ENCODE data around the gene BCL2L2.

Gene BCL2L2

GRCh38 chr14:23358553-23359166, 52.0 kb downstream of the BCL2L2 start:
- DNase-seq = no peak

- DNase-seq = no peak
These were observed 52.6 kb downstream of the BCL2L2 start for GRCh38 chr14:23359167-23359626.

- no peak for DNase-seq
These were observed 53.3 kb downstream of the BCL2L2 start for GRCh38 chr14:23359722-23360447.

- DNase-seq = no peak
These were observed 53.9 kb downstream of the BCL2L2 start for GRCh38 chr14:23360496-23360895.

GRCh38 chr14:23361320-23361719, 54.7 kb downstream of the BCL2L2 start:
- no peak for DNase-seq

Data from NCI-H774 (cell line).